ENCODE data around the gene EPHB1. TPM values are rescaled to one million over a fixed set of nuclear protein-coding genes. Genes with fewer than 3 reads are reported as not detected.
"Not testable (repeated sequence)": the region's sequence is repeated elsewhere in the genome, so short reads cannot be mapped to it uniquely, and the experiment has no call there.

The EPHB1 gene
- polyA plus RNA-seq, 3 donors: 0.06 to 0.55 TPM; not detected in 1

GRCh38 chr3:135034891-135035440 is 239.9 kb downstream of the EPHB1 start:
- Mint-ChIP-seq H3K27ac (no peak overlapping the region), H3K27me3 (ENCODE audit: low read depth in 3 of 3) (peaks cover 23 to 31% (median 28%) of the 10 kb centered on the region in 3 donors), H3K4me1 (no peaks in the 10 kb centered on the region), H3K9me3 (peaks cover 2 to 19% (median 6%) of the 10 kb centered on the region in 7 donors), H3K36me3 (no peaks in the 10 kb centered on the region), H3K4me3 (no peak overlapping the region)
- Histone ChIP-seq H3K79me2 (ENCODE audit: insufficient read depth, low read length) (no peaks in the 10 kb centered on the region), H3K9me3 (replicated peaks in 1 of 2; ENCODE audit: control insufficient read depth in 1 of 2, insufficient read depth in 1 of 2, low read length in 2 of 2) (no peaks in the 10 kb centered on the region), H3K36me3 (replicated peaks in 1 of 2; ENCODE audit: control insufficient read depth in 1 of 2, insufficient read depth in 2 of 2, low read length in 2 of 2) (no peaks in the 10 kb centered on the region), H3K4me2 (replicated peaks; ENCODE audit: extremely low read depth, low read length, poor library complexity, severe bottlenecking) (no peak overlapping the region), H3K4me3 (replicated peaks in 1 of 3; ENCODE audit: low read depth in 2 of 3, low read length in 3 of 3) (no peak overlapping the region), H3K27me3 (ENCODE audit: control insufficient read depth in 2 of 2, insufficient read depth in 2 of 2, low read length in 2 of 2) (peaks cover 8 to 23% of the 10 kb centered on the region in 2 donors), H3K9ac (ENCODE audit: insufficient read depth, low read length, poor library complexity, severe bottlenecking) (no peak overlapping the region), H3K4me1 (ENCODE audit: control insufficient read depth in 1 of 2, insufficient read depth in 2 of 2, low read length in 2 of 2) (no peaks in the 10 kb centered on the region), H2AFZ (ENCODE audit: insufficient read depth, low read depth, low read length, poor library complexity, severe bottlenecking) (no peak overlapping the region), H4K20me1 (ENCODE audit: insufficient read depth, low read length) (no peaks in the 10 kb centered on the region), H3K27ac (ENCODE audit: low read depth in 1 of 2, low read length in 2 of 2) (no peak overlapping the region)
- DNase-seq: no peak
- intact Hi-C loops (cut with micrococcal nuclease): no loop called here
- TF ChIP-seq, protein P1, sequence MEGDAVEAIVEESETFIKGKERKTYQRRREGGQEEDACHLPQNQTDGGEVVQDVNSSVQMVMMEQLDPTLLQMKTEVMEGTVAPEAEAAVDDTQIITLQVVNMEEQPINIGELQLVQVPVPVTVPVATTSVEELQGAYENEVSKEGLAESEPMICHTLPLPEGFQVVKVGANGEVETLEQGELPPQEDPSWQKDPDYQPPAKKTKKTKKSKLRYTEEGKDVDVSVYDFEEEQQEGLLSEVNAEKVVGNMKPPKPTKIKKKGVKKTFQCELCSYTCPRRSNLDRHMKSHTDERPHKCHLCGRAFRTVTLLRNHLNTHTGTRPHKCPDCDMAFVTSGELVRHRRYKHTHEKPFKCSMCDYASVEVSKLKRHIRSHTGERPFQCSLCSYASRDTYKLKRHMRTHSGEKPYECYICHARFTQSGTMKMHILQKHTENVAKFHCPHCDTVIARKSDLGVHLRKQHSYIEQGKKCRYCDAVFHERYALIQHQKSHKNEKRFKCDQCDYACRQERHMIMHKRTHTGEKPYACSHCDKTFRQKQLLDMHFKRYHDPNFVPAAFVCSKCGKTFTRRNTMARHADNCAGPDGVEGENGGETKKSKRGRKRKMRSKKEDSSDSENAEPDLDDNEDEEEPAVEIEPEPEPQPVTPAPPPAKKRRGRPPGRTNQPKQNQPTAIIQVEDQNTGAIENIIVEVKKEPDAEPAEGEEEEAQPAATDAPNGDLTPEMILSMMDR (IDR thresholded peaks at IDR 0.05): no peak
- 94% methylated on average over 2 of the region's 6 CpGs for WGBS (ENCODE audit: insufficient coverage)

DNA sequence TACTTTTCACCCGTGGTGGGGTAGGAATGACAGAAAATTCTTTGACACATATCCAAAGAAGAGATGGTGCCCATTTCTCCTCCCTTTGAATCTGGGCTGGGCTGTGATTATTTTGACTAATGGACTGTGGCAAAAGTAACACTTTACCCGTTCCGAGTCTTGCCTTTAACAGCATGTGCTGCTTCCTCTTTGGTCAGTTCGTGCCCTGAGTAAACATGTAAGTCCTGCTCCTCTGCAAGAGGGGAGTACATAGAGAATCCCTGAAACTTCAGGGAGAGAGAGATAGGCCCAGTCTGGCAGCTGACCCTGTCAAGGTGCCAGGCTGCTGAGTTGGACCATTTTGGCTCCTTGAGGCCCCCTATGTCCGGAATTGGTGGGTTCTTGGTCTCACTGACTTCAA is 243.1 kb downstream of the EPHB1 start:
- Mint-ChIP-seq H3K36me3 (no peaks in the 10 kb centered on the region), H3K27me3 (ENCODE audit: low read depth in 3 of 3) (peaks cover 0 to 7% (median 4%) of the 10 kb centered on the region in 3 donors), H3K27ac (no peak overlapping the region), H3K9me3 (peaks cover 0 to 9% (median 3%) of the 10 kb centered on the region in 7 donors), H3K4me3 (no peak overlapping the region), H3K4me1 (no peaks in the 10 kb centered on the region)
- Histone ChIP-seq H4K20me1 (ENCODE audit: insufficient read depth, low read length) (no peaks in the 10 kb centered on the region), H2AFZ (ENCODE audit: insufficient read depth, low read depth, low read length, poor library complexity, severe bottlenecking) (no peak overlapping the region), H3K4me2 (replicated peaks; ENCODE audit: extremely low read depth, low read length, poor library complexity, severe bottlenecking) (no peak overlapping the region), H3K9ac (ENCODE audit: insufficient read depth, low read length, poor library complexity, severe bottlenecking) (no peak overlapping the region), H3K79me2 (ENCODE audit: insufficient read depth, low read length) (no peaks in the 10 kb centered on the region), H3K9me3 (replicated peaks in 1 of 2; ENCODE audit: control insufficient read depth in 1 of 2, insufficient read depth in 1 of 2, low read length in 2 of 2) (no peaks in the 10 kb centered on the region), H3K4me3 (replicated peaks in 1 of 3; ENCODE audit: low read depth in 2 of 3, low read length in 3 of 3) (no peak overlapping the region), H3K4me1 (ENCODE audit: control insufficient read depth in 1 of 2, insufficient read depth in 2 of 2, low read length in 2 of 2) (no peaks in the 10 kb centered on the region), H3K27me3 (ENCODE audit: control insufficient read depth in 2 of 2, insufficient read depth in 2 of 2, low read length in 2 of 2) (peaks cover 2 to 3% of the 10 kb centered on the region in 2 donors), H3K27ac (ENCODE audit: low read depth in 1 of 2, low read length in 2 of 2) (no peak overlapping the region), H3K36me3 (replicated peaks in 1 of 2; ENCODE audit: control insufficient read depth in 1 of 2, insufficient read depth in 2 of 2, low read length in 2 of 2) (no peaks in the 10 kb centered on the region)
- intact Hi-C loops (cut with micrococcal nuclease): no loop called here
- TF ChIP-seq, protein P1 (IDR thresholded peaks at IDR 0.05): no peak
- DNase-seq: no peak
- WGBS (ENCODE audit: insufficient coverage): 79% methylated on average over 2 of the region's 5 CpGs

GRCh38 chr3:135039536-135039935 is 244.5 kb downstream of the EPHB1 start:
- H3K79me2 ChIP-seq (ENCODE audit: insufficient read depth, low read length); H3K27me3 Mint-ChIP-seq (ENCODE audit: low read depth in 3 of 3); H3K9me3 ChIP-seq (replicated peaks in 1 of 2; ENCODE audit: control insufficient read depth in 1 of 2, insufficient read depth in 1 of 2, low read length in 2 of 2); H3K4me3 Mint-ChIP-seq; H3K36me3 Mint-ChIP-seq; H4K20me1 ChIP-seq (ENCODE audit: insufficient read depth, low read length); H3K27ac ChIP-seq (ENCODE audit: low read depth in 1 of 2, low read length in 2 of 2); H3K4me3 ChIP-seq (replicated peaks in 1 of 3; ENCODE audit: low read depth in 2 of 3, low read length in 3 of 3); H3K9ac ChIP-seq (ENCODE audit: insufficient read depth, low read length, poor library complexity, severe bottlenecking); intact Hi-C loops (cut with micrococcal nuclease); H3K4me2 ChIP-seq (replicated peaks; ENCODE audit: extremely low read depth, low read length, poor library complexity, severe bottlenecking); H3K27ac Mint-ChIP-seq; H3K4me1 Mint-ChIP-seq; H3K9me3 Mint-ChIP-seq; DNase-seq; H3K4me1 ChIP-seq (ENCODE audit: control insufficient read depth in 1 of 2, insufficient read depth in 2 of 2, low read length in 2 of 2); H3K36me3 ChIP-seq (replicated peaks in 1 of 2; ENCODE audit: control insufficient read depth in 1 of 2, insufficient read depth in 2 of 2, low read length in 2 of 2); H2AFZ ChIP-seq (ENCODE audit: insufficient read depth, low read depth, low read length, poor library complexity, severe bottlenecking); H3K27me3 ChIP-seq (ENCODE audit: control insufficient read depth in 2 of 2, insufficient read depth in 2 of 2, low read length in 2 of 2): not testable (repeated sequence)
- WGBS (ENCODE audit: insufficient coverage): 95% methylated on average over 13 of the region's 22 CpGs
